GM10248 (cell line): ENCODE results near the gene ABCC6.

Experiments used
- CTCF ChIA-PET: fragments of 300-600 bp; sonication (Branson Sonifier 250); formaldehyde crosslinking; extraction: SDS; loops from one replicate; lab custom pipeline; 2021; ENCODE audit warnings: antibody characterized with exemption; lab: Yijun Ruan, JAX
- POLR2A ChIA-PET: fragments of 350-650 bp; sonication (Branson Sonifier 250); formaldehyde crosslinking; extraction: SDS; loops from one replicate; lab custom pipeline; 2020; ENCODE audit warnings: antibody characterized with exemption; lab: Yijun Ruan, JAX
- DNase-seq: peaks from one replicate; pipeline ENCODE4 v3.0.0; 2012; ENCODE audit errors: extremely low spot score
- CTCF ChIP-seq: IDR thresholded peaks from 2 replicates; pipeline ENCODE4 v1.5.1; 2012; ENCODE audit warnings: mild to moderate bottlenecking, low read depth; ENCODE audit errors: extremely low read depth, missing control alignments, control extremely low read depth

ABCC6 gene

GRCh38 chr16:16116841-16117240, 106.5 kb downstream of the ABCC6 start:
- no peak for TF ChIP-seq CTCF
- CTCF ChIA-PET: no interaction called here
- no peak for DNase-seq
- POLR2A ChIA-PET: no interaction called here

- POLR2A ChIA-PET: no interaction called here
- CTCF ChIA-PET: interaction anchor here (0.9 kb wide), 1 partner anchor 300 kb away, joined by 3 read pairs; no protein-coding TSS in a partner anchor
Observed at GRCh38 chr16:16113076-16113475, 110.2 kb downstream of the ABCC6 start.

GRCh38 chr16:16112450-16113053, 110.7 kb downstream of the ABCC6 start:
- POLR2A ChIA-PET: no interaction called here
- DNase-seq: no peak
- no peak for TF ChIP-seq CTCF
- CTCF ChIA-PET: interaction anchor here (0.9 kb wide), 1 partner anchor 299 kb away, joined by 3 read pairs; no protein-coding TSS in a partner anchor

More at GRCh38 chr16:16113076-16113475, 110.2 kb downstream of the ABCC6 start:
- TF ChIP-seq CTCF: no peak
- DNase-seq: no peak

- POLR2A ChIA-PET: no interaction called here
- CTCF ChIA-PET: interaction anchor here (1.1 kb wide), 2 partner anchors 13 to 15 kb away, joined by 3 read pairs; no protein-coding TSS in a partner anchor
- DNase-seq: no peak
- no peak for TF ChIP-seq CTCF
Observed at GRCh38 chr16:16111639-16112038, 111.7 kb downstream of the ABCC6 start.

GRCh38 chr16:16110111-16110490, 113.2 kb downstream of the ABCC6 start:
- ChIA-PET CTCF (interaction anchor here (1.1 to 1.4 kb wide), 2 partner anchors 10 to 17 kb away, joined by 3 to 6 read pairs; no protein-coding TSS in a partner anchor), POLR2A (no interaction called here)
- no peak for DNase-seq
- no peak for TF ChIP-seq CTCF

- DNase-seq: no peak
- TF ChIP-seq CTCF: no peak
- ChIA-PET CTCF (interaction anchor here (1.4 kb wide), 1 partner anchor 18 kb away, joined by 6 read pairs; no protein-coding TSS in a partner anchor), POLR2A (no interaction called here)
Observed at GRCh38 chr16:16109453-16110110, 113.7 kb downstream of the ABCC6 start.
